ENCODE results near the gene SYNJ1. TPM values are rescaled to one million over a fixed set of nuclear protein-coding genes. Genes with fewer than 3 reads are reported as not detected.
A peak's percentile ranks its signal among the peaks of the same experiment; 100 is the strongest.
"Not testable (repeated sequence)": the region's sequence is repeated elsewhere in the genome, so short reads cannot be mapped to it uniquely, and the experiment has no call there.

Gene SYNJ1
- total RNA-seq, 1 donor = 11.4 TPM

- H3K4me3 ChIP-seq (ENCODE audit: low read depth, low read length) = peak overlapping the region; percentile 96
- TF ChIP-seq CTCF (IDR thresholded peaks at IDR 0.05; ENCODE audit: insufficient read depth, low read length) = no peak
- DNase-seq (ENCODE audit: low read depth) = no peak
Measured at GRCh38 chr21:32612999-32613337, 114.8 kb downstream of the SYNJ1 start.

GRCh38 chr21:32612075-32612998 lies 115.5 kb downstream of the SYNJ1 start, which contains the start of gene CFAP298:
CFAP298 (minus strand) TSS chr21:32612377; CDS start chr21:32612243, 134 bp downstream.
- H3K4me3 ChIP-seq (ENCODE audit: low read depth, low read length) = peak within 1 kb of the TSS; percentile 96
- no peak for TF ChIP-seq CTCF (IDR thresholded peaks at IDR 0.05; ENCODE audit: insufficient read depth, low read length)
- DNase-seq (ENCODE audit: low read depth) = peak; percentile 97

DNA sequence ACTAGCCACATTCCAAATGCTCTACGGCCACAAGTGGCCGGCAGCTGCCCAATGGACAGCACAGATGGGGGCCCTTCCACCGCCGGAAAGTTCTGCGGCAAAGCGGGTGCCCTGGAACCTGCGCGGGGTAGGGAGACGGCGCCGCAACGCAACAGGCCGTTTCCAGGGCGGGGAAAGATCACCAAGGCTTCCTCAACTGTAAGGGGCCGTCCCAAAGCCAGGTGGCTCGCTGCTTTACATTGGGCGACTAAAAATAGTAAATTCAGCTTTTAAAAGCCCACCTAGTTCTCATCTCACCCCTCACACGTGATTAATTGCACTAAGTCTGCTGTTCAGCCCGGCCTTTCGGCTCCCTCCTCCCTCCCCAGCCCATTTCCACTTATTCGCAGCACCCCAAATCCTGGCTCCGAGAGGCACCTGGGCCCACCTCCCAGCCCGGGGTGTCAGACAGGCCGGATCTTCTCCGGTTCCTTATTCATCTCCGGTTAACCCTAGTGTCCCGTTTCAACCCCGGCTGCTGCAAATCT lies 116.3 kb downstream of the SYNJ1 start:
- peak; percentile 11 for DNase-seq (ENCODE audit: low read depth)
- TF ChIP-seq CTCF (IDR thresholded peaks at IDR 0.05; ENCODE audit: insufficient read depth, low read length) = no peak

DNA sequence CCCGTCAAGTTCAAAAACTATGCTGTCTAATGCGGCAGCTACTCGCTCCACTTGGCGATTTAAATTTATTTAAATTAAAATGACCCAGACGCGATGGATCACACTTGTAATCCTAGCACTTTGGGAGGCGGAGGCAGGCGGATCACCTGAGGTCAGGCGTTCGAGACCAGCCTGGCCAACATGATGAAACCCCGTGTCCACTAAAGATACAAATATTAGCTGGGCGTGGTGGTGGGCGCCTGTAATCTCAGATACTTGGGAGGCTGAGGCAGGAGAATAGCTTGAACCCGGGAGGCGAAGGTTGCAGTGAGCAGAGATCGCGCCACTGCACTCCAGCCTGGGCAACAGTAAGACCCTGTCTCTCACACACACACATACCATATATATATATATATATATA lies 116.9 kb downstream of the SYNJ1 start:
- DNase-seq (ENCODE audit: low read depth) = not testable (repeated sequence)
- peak overlapping the region; percentile 55 for H3K4me3 ChIP-seq (ENCODE audit: low read depth, low read length)

More for the DNA sequence above, 116.3 kb downstream of the SYNJ1 start:
- H3K4me3 ChIP-seq (ENCODE audit: low read depth, low read length) = peak overlapping the region; percentile 96

- no peak for TF ChIP-seq CTCF (IDR thresholded peaks at IDR 0.05; ENCODE audit: insufficient read depth, low read length)
- DNase-seq (ENCODE audit: low read depth) = no peak
- H3K4me3 ChIP-seq (ENCODE audit: low read depth, low read length) = no peak overlapping the region
Measured at GRCh38 chr21:32608851-32609250, 119.0 kb downstream of the SYNJ1 start.

GRCh38 chr21:32605469-32605868 lies 122.3 kb downstream of the SYNJ1 start:
- DNase-seq (ENCODE audit: low read depth) = no peak
- H3K4me3 ChIP-seq (ENCODE audit: low read depth, low read length) = no peak overlapping the region
- TF ChIP-seq CTCF (IDR thresholded peaks at IDR 0.05; ENCODE audit: insufficient read depth, low read length) = no peak

DNA sequence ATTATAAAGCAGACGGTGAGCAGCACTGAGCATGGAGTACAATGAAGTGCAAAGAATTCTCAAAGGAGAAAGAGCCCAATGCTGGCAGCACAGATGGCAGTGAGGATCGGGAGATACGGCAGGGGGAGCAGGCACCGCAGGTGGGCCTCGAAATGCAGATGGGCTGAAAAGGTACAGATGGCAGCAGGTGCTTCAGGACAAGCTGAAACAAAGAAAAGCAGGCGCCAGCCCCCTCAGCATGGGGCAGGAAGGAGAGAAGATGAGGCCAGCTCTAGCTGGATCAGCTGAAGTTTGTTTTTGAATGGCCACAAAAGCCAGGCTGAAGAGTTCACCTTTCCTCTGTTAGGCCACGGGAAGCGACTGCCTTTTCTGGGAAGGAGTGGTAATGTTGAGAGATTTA lies 123.3 kb downstream of the SYNJ1 start:
- no peak for TF ChIP-seq CTCF (IDR thresholded peaks at IDR 0.05; ENCODE audit: insufficient read depth, low read length)
- no peak overlapping the region for H3K4me3 ChIP-seq (ENCODE audit: low read depth, low read length)
- no peak for DNase-seq (ENCODE audit: low read depth)

Measured in fibroblast of the aortic adventitia (primary cell).